Measurements from ENCODE around the gene DARS2.

- no peak for TF ChIP-seq EZH2 (IDR thresholded peaks at IDR 0.05)
- TF ChIP-seq, protein P1, sequence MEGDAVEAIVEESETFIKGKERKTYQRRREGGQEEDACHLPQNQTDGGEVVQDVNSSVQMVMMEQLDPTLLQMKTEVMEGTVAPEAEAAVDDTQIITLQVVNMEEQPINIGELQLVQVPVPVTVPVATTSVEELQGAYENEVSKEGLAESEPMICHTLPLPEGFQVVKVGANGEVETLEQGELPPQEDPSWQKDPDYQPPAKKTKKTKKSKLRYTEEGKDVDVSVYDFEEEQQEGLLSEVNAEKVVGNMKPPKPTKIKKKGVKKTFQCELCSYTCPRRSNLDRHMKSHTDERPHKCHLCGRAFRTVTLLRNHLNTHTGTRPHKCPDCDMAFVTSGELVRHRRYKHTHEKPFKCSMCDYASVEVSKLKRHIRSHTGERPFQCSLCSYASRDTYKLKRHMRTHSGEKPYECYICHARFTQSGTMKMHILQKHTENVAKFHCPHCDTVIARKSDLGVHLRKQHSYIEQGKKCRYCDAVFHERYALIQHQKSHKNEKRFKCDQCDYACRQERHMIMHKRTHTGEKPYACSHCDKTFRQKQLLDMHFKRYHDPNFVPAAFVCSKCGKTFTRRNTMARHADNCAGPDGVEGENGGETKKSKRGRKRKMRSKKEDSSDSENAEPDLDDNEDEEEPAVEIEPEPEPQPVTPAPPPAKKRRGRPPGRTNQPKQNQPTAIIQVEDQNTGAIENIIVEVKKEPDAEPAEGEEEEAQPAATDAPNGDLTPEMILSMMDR (IDR thresholded peaks at IDR 0.05): no peak
Measured at GRCh38 chr1:173853074-173853473, 28.6 kb downstream of the DARS2 start.

Measured in neural progenitor cell (in vitro differentiated cells).